OCI-LY7 (cell line): ENCODE results near the gene DOCK3. TPM values are rescaled to one million over a fixed set of nuclear protein-coding genes. Genes with fewer than 3 reads are reported as not detected.

Experiments
- BruUV-seq: library from RNA; stranded (reverse); fragments of 400-500 nt; replicated peaks from 2 replicates; lab custom pipeline; 2021; lab: Mats Ljungman, UMichigan
- CTCF ChIA-PET: fragments of 300-600 bp; sonication (Branson Sonifier 250); formaldehyde crosslinking; loops from one replicate; lab custom pipeline; 2022; ENCODE audit warnings: antibody characterized with exemption; ENCODE audit not compliant: unreplicated experiment; lab: Charles Lee
- POLR2A ChIA-PET: fragments of 300-600 bp; sonication (Branson Sonifier 250); formaldehyde crosslinking; loops from one replicate; lab custom pipeline; 2022; ENCODE audit warnings: antibody characterized with exemption; lab: Charles Lee
- DNase-seq: peaks from one replicate; pipeline ENCODE4 v3.0.0-alpha.2; 2015; ENCODE audit warnings: low spot score
- H2AFZ ChIP-seq: fragments of 200-600 bp; sonication (generic), shearing (Covaris generic); 2 replicates; pipeline ENCODE4 v1.6.1; 2014; ENCODE audit warnings: mild to moderate bottlenecking, antibody characterized with exemption, low read length, moderate library complexity
- H3K27ac ChIP-seq: fragments of 200-600 bp; sonication (generic); 2 replicates; pipeline ENCODE4 v1.5.1; 2014; ENCODE audit warnings: mixed run types, low read depth, mild to moderate bottlenecking, moderate library complexity, low read length, inconsistent platforms; ENCODE audit not compliant: poor library complexity, severe bottlenecking
- H3K36me3 ChIP-seq: fragments of 200-600 bp; sonication (generic); 2 replicates; pipeline ENCODE4 v1.6.1; 2014; ENCODE audit warnings: mild to moderate bottlenecking, antibody characterized with exemption, low read length, moderate library complexity, mixed read lengths; ENCODE audit not compliant: insufficient read depth
- H3K4me1 ChIP-seq: fragments of 200-600 bp; sonication (generic); 2 replicates; pipeline ENCODE4 v1.5.1; 2014; ENCODE audit warnings: mild to moderate bottlenecking, low read length; ENCODE audit not compliant: insufficient read depth, poor library complexity, severe bottlenecking
- H3K4me2 ChIP-seq: fragments of 200-600 bp; sonication (generic); 2 replicates; pipeline ENCODE4 v1.6.1; 2014; ENCODE audit warnings: mild to moderate bottlenecking, low read length
- H3K4me3 ChIP-seq: fragments of 200-600 bp; sonication (generic); 2 replicates; pipeline ENCODE4 v1.5.1; 2014; ENCODE audit warnings: mild to moderate bottlenecking, low read depth, low read length; ENCODE audit not compliant: poor library complexity, severe bottlenecking
- H3K79me2 ChIP-seq: fragments of 200-600 bp; sonication (generic); 2 replicates; pipeline ENCODE4 v1.6.1; 2016; ENCODE audit warnings: low read depth, mild to moderate bottlenecking, low read length, moderate library complexity, mixed read lengths; ENCODE audit not compliant: insufficient read depth
- H3K9me2 ChIP-seq: fragments of 200-600 bp; sonication (generic); 2 replicates; pipeline ENCODE4 v1.6.1; 2016; ENCODE audit warnings: mild to moderate bottlenecking, low read length, mixed read lengths; ENCODE audit not compliant: insufficient read depth
- H3K9me3 ChIP-seq: fragments of 200-600 bp; sonication (generic); 2 replicates; pipeline ENCODE4 v1.6.1; 2014; ENCODE audit warnings: mild to moderate bottlenecking, mixed run types, low read length, mixed read lengths
- H4K20me1 ChIP-seq: fragments of 200-600 bp; sonication (generic); 2 replicates; pipeline ENCODE4 v1.6.1; 2014; ENCODE audit warnings: mild to moderate bottlenecking, antibody characterized with exemption, low read length, moderate library complexity, mixed read lengths; ENCODE audit not compliant: insufficient read depth
- CTCF ChIP-seq: fragments of 200-600 bp; sonication (generic); conservative IDR thresholded peaks from 2 replicates; pipeline ENCODE4 v1.5.1; 2014; ENCODE audit warnings: mild to moderate bottlenecking, antibody characterized with exemption, low read length, moderate library complexity, mixed read lengths
- EZH2phosphoT487 ChIP-seq: fragments of 200-600 bp; sonication (generic); IDR thresholded peaks from 2 replicates; pipeline ENCODE4 v1.6.1; 2018; ENCODE audit warnings: low read depth, borderline replicate concordance, mild to moderate bottlenecking, mixed run types, antibody characterized with exemption, low read length, moderate library complexity, mixed read lengths
- intact Hi-C: fragments of 100-400 bp; cut with micrococcal nuclease; formaldehyde crosslinking; loops from one replicate; pipeline ENCODE4 v1.10.0; 2022; ENCODE audit not compliant: unreplicated experiment
- total RNA-seq, 2 experiments: library from RNA; depleted of rRNA in 1 of 2; stranded (reverse); fragments of >200 nt in 1 of 2; shearing (Covaris generic) in 1 of 2; gene quantifications; 2 replicates each; pipeline ENCODE4 v1.2.3, GENCODE V29; 2014 to 2022

DOCK3 gene
- total RNA-seq, 2 experiments from 2014 or later: not detected

- H3K9me3 ChIP-seq: no peaks in the 10 kb centered on the region
- ChIA-PET POLR2A (no interaction called here), CTCF (no interaction called here)
- no TSS peak for BruUV-seq
- intact Hi-C loops: loop anchor here (2.0 to 10.0 kb wide), 2 partner anchors 267 to 401 kb away; no protein-coding TSS in a partner anchor
- no peak overlapping the region for H3K4me3 ChIP-seq
- no peak overlapping the region for H3K27ac ChIP-seq
- TF ChIP-seq EZH2phosphoT487: no peak
- peak; percentile 79 for TF ChIP-seq CTCF
- H3K9me2 ChIP-seq: no peaks in the 10 kb centered on the region
- H3K4me1 ChIP-seq: no peaks in the 10 kb centered on the region
- peak; percentile 57 for DNase-seq
- H4K20me1 ChIP-seq: no peaks in the 10 kb centered on the region
- no peaks in the 10 kb centered on the region for H3K79me2 ChIP-seq
- H2AFZ ChIP-seq: no peak overlapping the region
- no peaks in the 10 kb centered on the region for H3K36me3 ChIP-seq
- no peak overlapping the region for H3K4me2 ChIP-seq
Observed at GRCh38 chr3:51371943-51372557, 697.3 kb downstream of the DOCK3 start.

- CTCF ChIA-PET: no interaction called here
- Histone ChIP-seq H3K9me2 (no peaks in the 10 kb centered on the region), H3K4me1 (no peaks in the 10 kb centered on the region), H2AFZ (no peak overlapping the region), H3K27ac (no peak overlapping the region), H3K9me3 (no peaks in the 10 kb centered on the region), H4K20me1 (no peaks in the 10 kb centered on the region), H3K4me3 (no peak overlapping the region), H3K36me3 (no peaks in the 10 kb centered on the region), H3K4me2 (no peak overlapping the region), H3K79me2 (no peaks in the 10 kb centered on the region)
- no peak for TF ChIP-seq EZH2phosphoT487
- no peak for TF ChIP-seq CTCF
- POLR2A ChIA-PET: no interaction called here
- DNase-seq: no peak
- BruUV-seq: no TSS peak
- intact Hi-C loops: loop anchor here (2.0 to 10.0 kb wide), 2 partner anchors 269 to 403 kb away; no protein-coding TSS in a partner anchor
Observed at GRCh38 chr3:51373658-51374421, 699.1 kb downstream of the DOCK3 start.

GRCh38 chr3:51374456-51374855 is 699.7 kb downstream of the DOCK3 start:
- Histone ChIP-seq H2AFZ (no peak overlapping the region), H3K4me1 (no peaks in the 10 kb centered on the region), H3K9me3 (no peaks in the 10 kb centered on the region), H3K36me3 (no peaks in the 10 kb centered on the region), H3K79me2 (no peaks in the 10 kb centered on the region), H3K4me3 (no peak overlapping the region), H4K20me1 (no peaks in the 10 kb centered on the region), H3K27ac (no peak overlapping the region), H3K4me2 (no peak overlapping the region), H3K9me2 (no peaks in the 10 kb centered on the region)
- no TSS peak for BruUV-seq
- intact Hi-C loops: loop anchor here (10.0 kb wide), 1 partner anchor 270 kb away; no protein-coding TSS in a partner anchor
- DNase-seq: no peak
- POLR2A ChIA-PET: no interaction called here
- CTCF ChIA-PET: no interaction called here
- TF ChIP-seq EZH2phosphoT487 (no peak), CTCF (no peak)
